ENCODE measurements around the gene GSTM4.

GSTM4 gene

GRCh38 chr1:109620401-109620791 lies 35.5 kb upstream of the GSTM4 start:
- ATAC-seq (replicated peaks; ENCODE audit: extremely low read depth, poor library complexity, severe bottlenecking), result peak; percentile 1
- no peaks in the 10 kb centered on the region for H3K9me3 Mint-ChIP-seq

GRCh38 chr1:109620841-109621286 lies 35.0 kb upstream of the GSTM4 start:
- peaks cover 12% of the 10 kb centered on the region for H3K36me3 Mint-ChIP-seq (ENCODE audit: insufficient read depth)
- peak overlapping the region; percentile 99 for H3K27ac Mint-ChIP-seq (ENCODE audit: low read depth)
- H3K4me3 Mint-ChIP-seq, result peak overlapping the region; percentile 97
- DNase-seq (ENCODE audit: low spot score in 2 of 2), result peak; percentile 90 to 93
- no peaks in the 10 kb centered on the region for H3K27me3 Mint-ChIP-seq
- H3K4me1 Mint-ChIP-seq, result peaks cover 55% of the 10 kb centered on the region
- ATAC-seq (replicated peaks; ENCODE audit: extremely low read depth, poor library complexity, severe bottlenecking), result peak; percentile 92
- no peaks in the 10 kb centered on the region for H3K9me3 Mint-ChIP-seq

More at GRCh38 chr1:109620401-109620791, 35.5 kb upstream of the GSTM4 start:
- Mint-ChIP-seq H3K27ac (ENCODE audit: low read depth) (peak overlapping the region; percentile 99), H3K36me3 (ENCODE audit: insufficient read depth) (peaks cover 12% of the 10 kb centered on the region), H3K4me1 (peaks cover 57% of the 10 kb centered on the region), H3K27me3 (no peaks in the 10 kb centered on the region), H3K4me3 (peak overlapping the region; percentile 97)
- DNase-seq (ENCODE audit: low spot score in 2 of 2), result no peak

GRCh38 chr1:109621379-109622136 lies 34.3 kb upstream of the GSTM4 start:
- Mint-ChIP-seq H3K9me3 (no peaks in the 10 kb centered on the region), H3K27me3 (no peaks in the 10 kb centered on the region), H3K36me3 (ENCODE audit: insufficient read depth) (peaks cover 14% of the 10 kb centered on the region), H3K4me3 (peak overlapping the region; percentile 97), H3K27ac (ENCODE audit: low read depth) (peak overlapping the region; percentile 99), H3K4me1 (peaks cover 52% of the 10 kb centered on the region)
- ATAC-seq (replicated peaks; ENCODE audit: extremely low read depth, poor library complexity, severe bottlenecking), result peak; percentile 27
- no peak for DNase-seq (ENCODE audit: low spot score in 2 of 2)

GRCh38 chr1:109622137-109622892 lies 33.6 kb upstream of the GSTM4 start:
- no peak for ATAC-seq (replicated peaks; ENCODE audit: extremely low read depth, poor library complexity, severe bottlenecking)
- no peak for DNase-seq (ENCODE audit: low spot score in 2 of 2)
- Mint-ChIP-seq H3K4me1 (peaks cover 52% of the 10 kb centered on the region), H3K27me3 (no peaks in the 10 kb centered on the region), H3K9me3 (no peaks in the 10 kb centered on the region), H3K36me3 (ENCODE audit: insufficient read depth) (peaks cover 18% of the 10 kb centered on the region), H3K4me3 (peak overlapping the region; percentile 97), H3K27ac (ENCODE audit: low read depth) (peak overlapping the region; percentile 99)

GRCh38 chr1:109622895-109623294 lies 33.0 kb upstream of the GSTM4 start:
- H3K36me3 Mint-ChIP-seq (ENCODE audit: insufficient read depth), result peaks cover 20% of the 10 kb centered on the region
- peak overlapping the region; percentile 97 for H3K4me3 Mint-ChIP-seq
- H3K4me1 Mint-ChIP-seq, result peaks cover 52% of the 10 kb centered on the region
- ATAC-seq (replicated peaks; ENCODE audit: extremely low read depth, poor library complexity, severe bottlenecking) (no peak), DNase-seq (ENCODE audit: low spot score in 2 of 2) (no peak)
- H3K27me3 Mint-ChIP-seq, result no peaks in the 10 kb centered on the region
- peak overlapping the region; percentile 99 for H3K27ac Mint-ChIP-seq (ENCODE audit: low read depth)
- no peaks in the 10 kb centered on the region for H3K9me3 Mint-ChIP-seq

GRCh38 chr1:109623601-109624161 lies 32.2 kb upstream of the GSTM4 start:
- peaks cover 22% of the 10 kb centered on the region for H3K36me3 Mint-ChIP-seq (ENCODE audit: insufficient read depth)
- no peaks in the 10 kb centered on the region for H3K9me3 Mint-ChIP-seq
- H3K4me3 Mint-ChIP-seq, result peak overlapping the region; percentile 32
- H3K27ac Mint-ChIP-seq (ENCODE audit: low read depth), result peak overlapping the region; percentile 83
- DNase-seq (ENCODE audit: low spot score in 2 of 2) (no peak), ATAC-seq (replicated peaks; ENCODE audit: extremely low read depth, poor library complexity, severe bottlenecking) (no peak)
- H3K27me3 Mint-ChIP-seq, result no peaks in the 10 kb centered on the region
- H3K4me1 Mint-ChIP-seq, result peaks cover 48% of the 10 kb centered on the region

GRCh38 chr1:109624201-109625010 lies 31.5 kb upstream of the GSTM4 start:
- H3K27me3 Mint-ChIP-seq, result no peaks in the 10 kb centered on the region
- H3K27ac Mint-ChIP-seq (ENCODE audit: low read depth), result peak overlapping the region; percentile 83
- peaks cover 19% of the 10 kb centered on the region for H3K36me3 Mint-ChIP-seq (ENCODE audit: insufficient read depth)
- peaks cover 40% of the 10 kb centered on the region for H3K4me1 Mint-ChIP-seq
- ATAC-seq (replicated peaks; ENCODE audit: extremely low read depth, poor library complexity, severe bottlenecking), result no peak
- no peaks in the 10 kb centered on the region for H3K9me3 Mint-ChIP-seq
- no peak for DNase-seq (ENCODE audit: low spot score in 2 of 2)
- H3K4me3 Mint-ChIP-seq, result peak overlapping the region; percentile 32

GRCh38 chr1:109625176-109625575 lies 30.7 kb upstream of the GSTM4 start:
- Mint-ChIP-seq H3K27me3 (no peaks in the 10 kb centered on the region), H3K4me3 (no peak overlapping the region), H3K36me3 (ENCODE audit: insufficient read depth) (peaks cover 20% of the 10 kb centered on the region), H3K27ac (ENCODE audit: low read depth) (peak overlapping the region; percentile 29), H3K9me3 (no peaks in the 10 kb centered on the region), H3K4me1 (peaks cover 33% of the 10 kb centered on the region)
- DNase-seq (ENCODE audit: low spot score in 2 of 2), result no peak
- ATAC-seq (replicated peaks; ENCODE audit: extremely low read depth, poor library complexity, severe bottlenecking), result no peak

GRCh38 chr1:109625601-109626560 lies 30.0 kb upstream of the GSTM4 start:
- peaks cover 18% of the 10 kb centered on the region for H3K36me3 Mint-ChIP-seq (ENCODE audit: insufficient read depth)
- H3K27ac Mint-ChIP-seq (ENCODE audit: low read depth), result peak overlapping the region; percentile 29
- no peaks in the 10 kb centered on the region for H3K27me3 Mint-ChIP-seq

GRCh38 chr1:109626682-109627408 lies 29.1 kb upstream of the GSTM4 start:
- ATAC-seq (replicated peaks; ENCODE audit: extremely low read depth, poor library complexity, severe bottlenecking) (no peak), DNase-seq (ENCODE audit: low spot score in 2 of 2) (no peak)
- Mint-ChIP-seq H3K27me3 (no peaks in the 10 kb centered on the region), H3K27ac (ENCODE audit: low read depth) (no peak overlapping the region), H3K9me3 (no peaks in the 10 kb centered on the region), H3K4me3 (no peak overlapping the region), H3K36me3 (ENCODE audit: insufficient read depth) (peaks cover 24% of the 10 kb centered on the region), H3K4me1 (peaks cover 25% of the 10 kb centered on the region)

More at GRCh38 chr1:109625601-109626560, 30.0 kb upstream of the GSTM4 start:
- DNase-seq (ENCODE audit: low spot score in 2 of 2) (no peak), ATAC-seq (replicated peaks; ENCODE audit: extremely low read depth, poor library complexity, severe bottlenecking) (no peak)
- H3K9me3 Mint-ChIP-seq, result no peaks in the 10 kb centered on the region
- no peak overlapping the region for H3K4me3 Mint-ChIP-seq
- peaks cover 31% of the 10 kb centered on the region for H3K4me1 Mint-ChIP-seq

Measured in central memory CD8-positive, alpha-beta T cell (primary cell).